MCF 10A (cell line): ENCODE results near the gene PPP2R5D. TPM values are rescaled to one million over a fixed set of nuclear protein-coding genes. Genes with fewer than 3 reads are reported as not detected.
A peak's percentile ranks its signal among the peaks of the same experiment; 100 is the strongest.

Experiments
- BruUV-seq: library from RNA; stranded (reverse); fragments of 400-500 nt; replicated peaks from 2 replicates; lab custom pipeline; 2021; lab: Mats Ljungman, UMichigan
- CTCF ChIA-PET: fragments of 300-600 bp; sonication (Branson Sonifier 250); formaldehyde crosslinking; extraction: SDS; loops from one replicate; lab custom pipeline; 2021; ENCODE audit warnings: antibody characterized with exemption, inconsistent platforms; lab: Yijun Ruan, JAX
- POLR2A ChIA-PET: fragments of 300-600, 350-650 bp; sonication (Branson Sonifier 250); formaldehyde crosslinking; extraction: SDS; loops from one replicate; lab custom pipeline; 2020; ENCODE audit warnings: antibody characterized with exemption, inconsistent platforms; lab: Yijun Ruan, JAX
- DNase-seq: peaks from one replicate; pipeline ENCODE4 v3.0.0-alpha.2; 2018; ENCODE audit not compliant: unreplicated experiment
- H3K27ac Mint-ChIP-seq: one replicate; pipeline ENCODE4 v1.8.0; 2022; ENCODE audit warnings: mild to moderate bottlenecking, low read depth, mixed read lengths; ENCODE audit not compliant: unreplicated experiment
- H3K27me3 Mint-ChIP-seq: one replicate; pipeline ENCODE4 v1.8.0; 2022; ENCODE audit warnings: mixed read lengths; ENCODE audit not compliant: insufficient read depth, unreplicated experiment
- H3K36me3 Mint-ChIP-seq: one replicate; pipeline ENCODE4 v1.8.0; 2022; ENCODE audit warnings: mild to moderate bottlenecking, moderate library complexity, mixed read lengths; ENCODE audit not compliant: insufficient read depth, unreplicated experiment
- H3K4me1 Mint-ChIP-seq: one replicate; pipeline ENCODE4 v1.8.0; 2022; ENCODE audit warnings: mixed read lengths; ENCODE audit not compliant: insufficient read depth, unreplicated experiment
- H3K4me3 Mint-ChIP-seq: one replicate; pipeline ENCODE4 v1.8.0; 2022; ENCODE audit warnings: mild to moderate bottlenecking, moderate library complexity, mixed read lengths; ENCODE audit not compliant: unreplicated experiment
- H3K9me3 Mint-ChIP-seq: one replicate; pipeline ENCODE4 v1.8.0; 2022; ENCODE audit warnings: mixed read lengths; ENCODE audit not compliant: unreplicated experiment
- intact Hi-C: fragments of 100-400 bp; cut with micrococcal nuclease; formaldehyde crosslinking; loops from 2 replicates; pipeline ENCODE4 v1.14.1; 2022
- total RNA-seq: library from RNA; stranded (reverse); gene quantifications from 2 replicates; pipeline ENCODE4 v1.2.3, GENCODE V29; 2022
- TF ChIP-seq, protein P1 (sequence below): fragments of 200-600 bp; IDR thresholded peaks from one replicate; pipeline ENCODE4 v1.8.0; 2022; ENCODE audit warnings: antibody characterized with exemption, mild to moderate bottlenecking; ENCODE audit not compliant: unreplicated experiment

PPP2R5D gene
- total RNA-seq, 1 experiment from 2014 or later, result 17.9 TPM

DNA sequence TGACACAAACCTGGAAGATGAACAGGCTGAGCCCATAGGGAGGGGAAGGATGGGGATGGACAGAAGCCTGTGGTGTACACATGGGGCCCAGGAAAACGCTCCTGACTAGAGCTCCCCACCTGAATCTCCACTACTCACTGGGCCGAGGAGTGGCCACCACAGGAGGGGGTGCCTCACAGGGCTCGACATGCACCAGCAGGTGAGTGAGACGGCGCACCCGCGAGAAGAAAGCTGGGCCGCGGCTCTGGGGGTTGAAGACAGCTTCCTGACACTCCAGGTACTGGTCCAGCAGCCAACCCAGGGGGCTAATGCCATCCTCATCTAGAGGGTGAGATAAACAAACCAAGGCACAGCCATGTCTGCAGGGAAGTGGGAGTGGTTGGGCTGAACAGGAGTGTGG lies 58.9 kb downstream of the PPP2R5D start:
- Mint-ChIP-seq H3K36me3 (peaks cover 49% of the 10 kb centered on the region), H3K27ac (no peak overlapping the region), H3K9me3 (no peaks in the 10 kb centered on the region), H3K27me3 (no peaks in the 10 kb centered on the region), H3K4me3 (no peak overlapping the region), H3K4me1 (no peaks in the 10 kb centered on the region)
- no peak for DNase-seq
- BruUV-seq, result no TSS peak
- TF ChIP-seq, protein P1, sequence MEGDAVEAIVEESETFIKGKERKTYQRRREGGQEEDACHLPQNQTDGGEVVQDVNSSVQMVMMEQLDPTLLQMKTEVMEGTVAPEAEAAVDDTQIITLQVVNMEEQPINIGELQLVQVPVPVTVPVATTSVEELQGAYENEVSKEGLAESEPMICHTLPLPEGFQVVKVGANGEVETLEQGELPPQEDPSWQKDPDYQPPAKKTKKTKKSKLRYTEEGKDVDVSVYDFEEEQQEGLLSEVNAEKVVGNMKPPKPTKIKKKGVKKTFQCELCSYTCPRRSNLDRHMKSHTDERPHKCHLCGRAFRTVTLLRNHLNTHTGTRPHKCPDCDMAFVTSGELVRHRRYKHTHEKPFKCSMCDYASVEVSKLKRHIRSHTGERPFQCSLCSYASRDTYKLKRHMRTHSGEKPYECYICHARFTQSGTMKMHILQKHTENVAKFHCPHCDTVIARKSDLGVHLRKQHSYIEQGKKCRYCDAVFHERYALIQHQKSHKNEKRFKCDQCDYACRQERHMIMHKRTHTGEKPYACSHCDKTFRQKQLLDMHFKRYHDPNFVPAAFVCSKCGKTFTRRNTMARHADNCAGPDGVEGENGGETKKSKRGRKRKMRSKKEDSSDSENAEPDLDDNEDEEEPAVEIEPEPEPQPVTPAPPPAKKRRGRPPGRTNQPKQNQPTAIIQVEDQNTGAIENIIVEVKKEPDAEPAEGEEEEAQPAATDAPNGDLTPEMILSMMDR, result no peak
- POLR2A ChIA-PET, result interaction anchor here (2.1 kb wide), 1 partner anchor 10 kb away, joined by 11 read pairs; the partner anchor contains the start of gene CUL7
- intact Hi-C loops, result no loop called here
- CTCF ChIA-PET, result no interaction called here

DNA sequence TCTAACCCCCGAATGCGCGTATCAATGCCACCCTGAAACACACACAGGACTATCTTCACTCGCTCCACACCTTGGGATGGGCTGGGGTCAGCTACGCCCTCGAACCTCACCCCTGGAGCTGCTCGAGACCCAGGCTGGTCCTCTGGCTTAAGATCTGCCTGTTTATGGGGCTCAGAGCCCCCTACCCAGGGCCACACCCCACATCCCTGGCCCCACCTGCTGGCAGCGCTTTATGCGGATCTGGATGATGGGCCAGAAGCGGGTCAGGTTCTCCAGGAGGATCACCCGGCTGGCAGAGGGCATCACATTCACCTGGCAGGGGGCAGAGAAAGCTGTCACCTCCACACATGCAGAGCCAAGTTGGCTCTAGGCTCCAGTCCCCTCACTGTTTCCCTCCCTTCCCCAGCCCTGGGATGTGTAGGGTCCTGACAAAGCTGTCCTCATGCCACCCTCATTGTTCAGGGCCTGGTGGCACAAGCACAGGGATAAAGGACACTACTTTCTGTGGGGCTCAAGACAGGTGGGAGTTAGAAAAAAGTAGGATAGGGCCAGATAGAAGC lies 61.1 kb downstream of the PPP2R5D start:
- intact Hi-C loops, result no loop called here
- ChIA-PET POLR2A (interaction anchor here (1.0 to 1.1 kb wide), 3 partner anchors 8 to 137 kb away, joined by 3 to 6 read pairs (median 3); partner anchors contain the start of genes CUL7, CUL9 and MRPL2), CTCF (interaction anchor here (0.6 to 0.7 kb wide), 2 partner anchors 30 to 57 kb away, joined by 3 to 4 read pairs; no protein-coding TSS in a partner anchor)
- no peaks in the 10 kb centered on the region for H3K27me3 Mint-ChIP-seq
- no peak overlapping the region for H3K27ac Mint-ChIP-seq
- peaks cover 1% of the 10 kb centered on the region for H3K4me1 Mint-ChIP-seq
- no peaks in the 10 kb centered on the region for H3K9me3 Mint-ChIP-seq
- no TSS peak for BruUV-seq
- no peak overlapping the region for H3K4me3 Mint-ChIP-seq
- TF ChIP-seq, protein P1, result no peak
- peaks cover 56% of the 10 kb centered on the region for H3K36me3 Mint-ChIP-seq
- no peak for DNase-seq

DNA sequence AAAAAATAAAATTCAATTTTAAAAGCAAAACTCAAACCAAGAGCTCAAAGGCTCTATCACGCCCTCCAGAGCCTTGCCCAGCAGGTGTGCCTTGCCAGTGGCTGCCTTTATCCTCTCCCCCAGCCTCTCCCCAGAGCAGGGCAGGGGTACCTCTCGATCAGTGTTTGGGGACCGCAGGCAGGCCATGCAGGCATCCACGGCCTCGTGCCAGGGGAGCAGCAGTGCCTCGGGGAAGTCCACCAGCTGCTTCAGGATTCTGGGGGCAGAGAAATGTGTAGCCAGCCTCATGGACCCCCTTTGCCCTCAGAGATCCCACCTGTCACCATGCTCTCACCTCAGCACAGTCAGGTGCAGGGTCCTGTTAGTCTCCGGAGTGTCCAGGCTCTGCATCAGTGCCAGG lies 63.6 kb downstream of the PPP2R5D start:
- TF ChIP-seq, protein P1, result no peak
- no peak for DNase-seq
- BruUV-seq, result no TSS peak
- no peaks in the 10 kb centered on the region for H3K9me3 Mint-ChIP-seq
- H3K36me3 Mint-ChIP-seq, result peaks cover 54% of the 10 kb centered on the region
- intact Hi-C loops, result no loop called here
- H3K27me3 Mint-ChIP-seq, result no peaks in the 10 kb centered on the region
- H3K4me1 Mint-ChIP-seq, result peaks cover 25% of the 10 kb centered on the region
- no peak overlapping the region for H3K4me3 Mint-ChIP-seq
- CTCF ChIA-PET, result no interaction called here
- POLR2A ChIA-PET, result interaction anchor here (1.0 to 1.3 kb wide), 2 partner anchors 11 to 123 kb away, joined by 3 read pairs; partner anchors contain the start of genes KLC4 and MRPL2
- H3K27ac Mint-ChIP-seq, result no peak overlapping the region

DNA sequence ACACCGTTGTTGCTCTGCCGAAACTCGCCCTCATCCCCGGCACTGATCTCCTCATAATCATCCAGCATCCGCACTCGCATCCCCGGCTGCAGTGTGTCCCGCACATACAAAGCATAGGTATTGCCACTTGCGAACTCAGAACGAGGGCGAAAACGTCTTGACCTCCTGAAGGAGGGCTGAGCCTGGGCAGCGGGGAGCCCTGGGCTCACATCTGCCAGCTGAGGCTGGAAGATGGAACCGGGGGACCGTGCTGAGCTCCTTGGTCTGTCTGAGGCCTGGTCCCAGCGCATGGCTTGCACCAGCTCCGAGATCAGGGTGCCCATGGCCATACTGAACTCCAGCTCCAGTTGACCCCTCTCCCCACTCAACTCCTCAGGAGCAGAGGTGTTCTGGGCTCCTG lies 66.6 kb downstream of the PPP2R5D start:
- H3K27me3 Mint-ChIP-seq, result no peaks in the 10 kb centered on the region
- no peak for DNase-seq
- H3K36me3 Mint-ChIP-seq, result peaks cover 49% of the 10 kb centered on the region
- CTCF ChIA-PET, result interaction anchor here (0.6 to 1.0 kb wide), 2 partner anchors 18 to 64 kb away, joined by 3 read pairs; no protein-coding TSS in a partner anchor
- intact Hi-C loops, result loop anchor here (5.0 kb wide), 1 partner anchor 39 kb away; the partner anchor contains the start of genes KLHDC3 and MEA1
- BruUV-seq, result no TSS peak
- H3K9me3 Mint-ChIP-seq, result no peaks in the 10 kb centered on the region
- peaks cover 27% of the 10 kb centered on the region for H3K4me1 Mint-ChIP-seq
- TF ChIP-seq, protein P1, result no peak
- H3K27ac Mint-ChIP-seq, result peak overlapping the region; percentile 60
- no peak overlapping the region for H3K4me3 Mint-ChIP-seq
- POLR2A ChIA-PET, result interaction anchor here (1.0 to 1.5 kb wide), 2 partner anchors 37 to 120 kb away, joined by 3 to 6 read pairs; partner anchors contain the start of genes KLHDC3, MEA1 and SRF
